H1 (cell line): ENCODE results near the gene IL18R1. TPM values are rescaled to one million over a fixed set of nuclear protein-coding genes. Genes with fewer than 3 reads are reported as not detected.

Source experiments
- CTCF ChIA-PET: fragments of 300-600 bp; sonication (Branson Sonifier 250); formaldehyde crosslinking; loops from one replicate; lab custom pipeline; 2021; ENCODE audit not compliant: partially characterized antibody; lab: Charles Lee
- POLR2A ChIA-PET: fragments of 300-600 bp; sonication (Branson Sonifier 250); formaldehyde crosslinking; loops from one replicate; lab custom pipeline; 2021; ENCODE audit warnings: inconsistent platforms; ENCODE audit not compliant: partially characterized antibody; lab: Charles Lee
- DNase-seq, 2 experiments: peaks; one replicate each; pipeline versions ENCODE4 v3.0.0 to v3.0.0-alpha.2; 2010 to 2022; ENCODE audit warnings: low spot score in 2 of 2, low read depth in 1 of 2, mixed read lengths in 1 of 2
- FAIRE-seq: peaks from 2 replicates; lab custom pipeline; 2011; peaks lifted over from hg19 to GRCh38; lab: Jason Lieb, UNC
- H2AFZ ChIP-seq: 2 replicates; pipeline ENCODE4 v1.8.1; 2012; ENCODE audit warnings: low read length, inconsistent platforms
- H2AK5ac ChIP-seq: 2 replicates; pipeline ENCODE4 v1.6.1; 2013; ENCODE audit warnings: low read depth, low read length
- H2BK120ac ChIP-seq: replicated peaks from 2 replicates; pipeline ENCODE3; 2013; ENCODE audit warnings: low read depth, low read length, inconsistent platforms
- H2BK12ac ChIP-seq: 2 replicates; pipeline ENCODE4 v1.6.1; 2013; ENCODE audit warnings: low read depth, low read length
- H2BK15ac ChIP-seq: 2 replicates; pipeline ENCODE4 v1.6.1; 2013; ENCODE audit warnings: low read length
- H2BK20ac ChIP-seq: 2 replicates; pipeline ENCODE4 v1.6.1; 2013; ENCODE audit warnings: low read length
- H2BK5ac ChIP-seq: 2 replicates; pipeline ENCODE4 v1.6.1; 2013; ENCODE audit warnings: low read depth, low read length
- H3K14ac ChIP-seq: 2 replicates; pipeline ENCODE4 v1.6.1; 2013; ENCODE audit warnings: inconsistent platforms; ENCODE audit not compliant: insufficient read length
- H3K18ac ChIP-seq: 2 replicates; pipeline ENCODE4 v1.6.1; 2013; ENCODE audit warnings: low read length; ENCODE audit errors: extremely low read depth
- H3K23ac ChIP-seq: 2 replicates; pipeline ENCODE4 v1.6.1; 2013; ENCODE audit warnings: inconsistent platforms; ENCODE audit not compliant: insufficient read length
- H3K23me2 ChIP-seq: 2 replicates; pipeline ENCODE4 v1.6.1; 2013; ENCODE audit warnings: low read depth, low read length
- H3K27ac ChIP-seq: 2 replicates; pipeline ENCODE4 v1.6.1; 2011; ENCODE audit warnings: low read depth, low read length, inconsistent platforms
- H3K27me3 ChIP-seq, 4 experiments: replicated peaks in 1 of 4; 1 replicate in 1 of 4; 2 replicates in 3 of 4; pipeline versions ENCODE4 v1.6.1 to v1.8.1; 2011 to 2013; ENCODE audit warnings: low read length in 3 of 4, mild to moderate bottlenecking in 3 of 4, inconsistent platforms in 2 of 4, mixed read lengths in 2 of 4, moderate library complexity in 1 of 4; ENCODE audit not compliant: control insufficient read depth in 3 of 4, insufficient read depth in 3 of 4; ENCODE audit errors: extremely low read depth in 1 of 4
- H3K36me3 ChIP-seq, 4 experiments: 2 replicates each; pipeline versions ENCODE4 v1.6.1 to v1.8.1; 2011 to 2013; ENCODE audit warnings: mild to moderate bottlenecking in 4 of 4, low read length in 3 of 4, moderate library complexity in 2 of 4, control low read depth in 1 of 4, inconsistent platforms in 1 of 4; ENCODE audit not compliant: insufficient read depth in 4 of 4, control insufficient read depth in 2 of 4
- H3K4ac ChIP-seq: replicated peaks from 2 replicates; pipeline ENCODE3; 2013; ENCODE audit warnings: low read length, low read depth, mixed read lengths, inconsistent platforms; ENCODE audit not compliant: insufficient read length
- H3K4me1 ChIP-seq, 4 experiments: replicated peaks in 1 of 4; 1 replicate in 1 of 4; 2 replicates in 3 of 4; pipeline versions ENCODE4 v1.6.1 to v1.8.1; 2011 to 2013; ENCODE audit warnings: low read length in 3 of 4, inconsistent platforms in 2 of 4, mixed read lengths in 1 of 4; ENCODE audit not compliant: insufficient read depth in 4 of 4, control insufficient read depth in 3 of 4
- H3K4me2 ChIP-seq, 2 experiments: 2 replicates each; pipeline versions ENCODE4 v1.6.1 to v1.8.1; 2011 to 2013; ENCODE audit warnings: low read depth in 2 of 2, low read length in 2 of 2, control low read depth in 1 of 2, inconsistent platforms in 1 of 2, mild to moderate bottlenecking in 1 of 2; ENCODE audit not compliant: insufficient read depth in 1 of 2
- H3K4me3 ChIP-seq, 4 experiments: fragments of 200-600, 300-600 bp in 1 of 4; sonication (generic), shearing (Covaris generic), sonication (Bioruptor Twin) in 1 of 4; 2 replicates each; pipeline versions ENCODE4 v1.5.1 to v1.8.1; 2011 to 2016; ENCODE audit warnings: low read length in 4 of 4, low read depth in 3 of 4, control low read depth in 2 of 4, inconsistent platforms in 2 of 4, mild to moderate bottlenecking in 2 of 4, mixed read lengths in 1 of 4, moderate library complexity in 1 of 4; ENCODE audit not compliant: insufficient read depth in 2 of 4; ENCODE audit errors: extremely low read depth in 1 of 4
- H3K56ac ChIP-seq: replicated peaks from 2 replicates; pipeline ENCODE3; 2013; ENCODE audit warnings: low read depth, mild to moderate bottlenecking, mixed read lengths, low read length, inconsistent platforms; ENCODE audit not compliant: insufficient read length
- H3K79me1 ChIP-seq: 2 replicates; pipeline ENCODE4 v1.6.1; 2013; ENCODE audit warnings: low read depth, low read length, control low read depth
- H3K79me2 ChIP-seq, 2 experiments: 2 replicates each; pipeline versions ENCODE4 v1.6.1 to v1.8.1; 2012 to 2013; ENCODE audit warnings: low read length in 2 of 2, mild to moderate bottlenecking in 2 of 2, inconsistent platforms in 1 of 2; ENCODE audit not compliant: insufficient read depth in 2 of 2, control insufficient read depth in 1 of 2
- H3K9ac ChIP-seq, 4 experiments: replicated peaks in 1 of 4; 1 replicate in 1 of 4; 2 replicates in 3 of 4; pipeline versions ENCODE4 v1.6.1 to v1.8.1; 2011 to 2013; ENCODE audit warnings: low read depth in 3 of 4, low read length in 3 of 4, control low read depth in 2 of 4, mild to moderate bottlenecking in 2 of 4, moderate library complexity in 2 of 4, inconsistent platforms in 1 of 4; ENCODE audit errors: extremely low read depth in 1 of 4
- H3K9me3 ChIP-seq, 2 experiments: 2 replicates each; pipeline versions ENCODE4 v1.6.1 to v1.8.1; 2012 to 2013; ENCODE audit warnings: mild to moderate bottlenecking in 2 of 2, moderate library complexity in 2 of 2, control low read depth in 1 of 2, inconsistent platforms in 1 of 2, low read depth in 1 of 2, low read length in 1 of 2, mixed read lengths in 1 of 2; ENCODE audit not compliant: insufficient read depth in 2 of 2
- H4K20me1 ChIP-seq, 2 experiments: replicated peaks in 1 of 2; 2 replicates each; pipeline versions ENCODE3 to v1.8.1; 2011 to 2013; ENCODE audit warnings: inconsistent platforms in 2 of 2, low read length in 2 of 2, mild to moderate bottlenecking in 1 of 2; ENCODE audit not compliant: insufficient read depth in 2 of 2, control insufficient read depth in 1 of 2
- H4K5ac ChIP-seq: 2 replicates; pipeline ENCODE4 v1.6.1; 2013; ENCODE audit warnings: low read length, low read depth, mixed read lengths, inconsistent platforms; ENCODE audit not compliant: insufficient read length
- H4K8ac ChIP-seq: 2 replicates; pipeline ENCODE4 v1.8.0; 2013; ENCODE audit warnings: mild to moderate bottlenecking, moderate library complexity, low read length, inconsistent platforms; ENCODE audit not compliant: insufficient read depth; ENCODE audit errors: extremely low read depth
- H4K91ac ChIP-seq: replicated peaks from 2 replicates; pipeline ENCODE3; 2013; ENCODE audit warnings: low read length, mixed read lengths, inconsistent platforms; ENCODE audit not compliant: insufficient read length
- ASH2L ChIP-seq: fragments of 200-600, 300-600 bp; sonication (generic); IDR thresholded peaks from one replicate; pipeline ENCODE4 v1.7.1; 2017; ENCODE audit warnings: low read length
- CBX5 ChIP-seq: fragments of 300-800, 300-1000 bp; sonication (generic); IDR thresholded peaks from 2 replicates; pipeline ENCODE4 v1.7.1; 2016; ENCODE audit warnings: antibody characterized with exemption, low read length, low read depth
- CBX8 ChIP-seq: fragments of 300-800, 300-1000 bp; sonication (generic); IDR thresholded peaks from 2 replicates; pipeline ENCODE4 v1.7.1; 2016; ENCODE audit warnings: low read depth, low read length, borderline replicate concordance
- EZH2 ChIP-seq: fragments of 200-600 bp; sonication (generic); IDR thresholded peaks from 2 replicates; pipeline ENCODE4 v1.7.1; 2012; ENCODE audit warnings: low read depth, mild to moderate bottlenecking, moderate library complexity, low read length, inconsistent platforms; ENCODE audit not compliant: severe bottlenecking
- GTF2F1 ChIP-seq: IDR thresholded peaks from 2 replicates; pipeline ENCODE4 v1.6.1; 2012; ENCODE audit warnings: low read depth, low read length, improper control_type of control experiment, borderline replicate concordance
- HDAC6 ChIP-seq: IDR thresholded peaks from one replicate; pipeline ENCODE4 v1.7.1; 2012; ENCODE audit warnings: low read depth, mild to moderate bottlenecking, inconsistent platforms, low read length, moderate library complexity
- JUN ChIP-seq: IDR thresholded peaks from 2 replicates; pipeline ENCODE4 v1.6.1; 2011; ENCODE audit warnings: low read depth, mild to moderate bottlenecking, improper control_type of control experiment, low read length
- NRF1 ChIP-seq: IDR thresholded peaks from 2 replicates; pipeline ENCODE4 v1.6.1; 2011; ENCODE audit warnings: mild to moderate bottlenecking, low read depth, low read length, improper control_type of control experiment
- POU5F1 ChIP-seq: IDR thresholded peaks from 2 replicates; pipeline ENCODE4 v1.6.1; 2011; ENCODE audit warnings: low read depth, mild to moderate bottlenecking, low read length, moderate library complexity
- RXRA ChIP-seq: IDR thresholded peaks from 2 replicates; pipeline ENCODE4 v1.6.1; 2011; ENCODE audit warnings: low read depth, mild to moderate bottlenecking, low read length, moderate library complexity; ENCODE audit not compliant: insufficient read depth
- SP4 ChIP-seq: IDR thresholded peaks from 2 replicates; pipeline ENCODE4 v1.6.1; 2012; ENCODE audit warnings: low read length, inconsistent platforms
- TBP ChIP-seq: IDR thresholded peaks from 2 replicates; pipeline ENCODE4 v1.6.1; 2011; ENCODE audit warnings: low read depth, low read length, improper control_type of control experiment
- WGBS, 2 experiments: shearing (Covaris generic) in 1 of 2; methylation state at CpG; one replicate each; pipeline versions ENCODE4 v1.1.6 to v1.1.7; 2013 to 2015; ENCODE audit warnings: low lambda C conversion rate in 2 of 2, mixed read lengths in 2 of 2, inconsistent platforms in 1 of 2, low coverage in 1 of 2, missing lambda C conversion rate in 1 of 2; ENCODE audit not compliant: insufficient replicate concordance in 2 of 2, insufficient coverage in 1 of 2, insufficient read length in 1 of 2; ENCODE audit errors: extremely low coverage in 1 of 2, missing lambda C conversion rate in 1 of 2; 5-methylcytosine and 5-hydroxymethylcytosine counted together
- polyA plus RNA-seq, 7 experiments: library from polyadenylated mRNA; depleted of rRNA in 3 of 7; stranded (reverse) in 5 of 7; unstranded in 2 of 7; fragments of >200 nt in 5 of 7; fragments of 200-250 nt in 2 of 7; gene quantifications; 1 replicate in 5 of 7; 2 replicates in 1 of 7; 4 replicates in 1 of 7; pipeline versions ENCODE4 v1.2.1 to v1.2.3, GENCODE V29; 2011 to 2013; ENCODE audit warnings: missing spikeins in 2 of 7, mixed read lengths in 2 of 7
- total RNA-seq: library from RNA; stranded (reverse); fragmentation: NEBNext Ultra II Directional; extraction: Animal tissue kit (Norgen Biotek cat#: 25700); gene quantifications from 2 replicates; pipeline ENCODE4 v1.2.1, GENCODE V29; 2021

IL18R1 gene
- total and polyA plus RNA-seq, 2 of the 8 experiments (the other 6 are each of a cell fraction or from before 2014, with no cell fraction given) = 0.54 TPM; not detected in 1

- 80% methylated on average over 5 of the region's 5 CpGs; no CpG with 5 or more reads in 1 of the 2 experiments for WGBS, 2 experiments
- Histone ChIP-seq H2BK15ac (no peak overlapping the region), H3K14ac (no peak overlapping the region), H3K4me1 (no peaks in the 10 kb centered on the region), H3K36me3 (no peaks in the 10 kb centered on the region), H3K56ac (no peak overlapping the region), H3K9me3 (peaks cover 26 to 30% of the 10 kb centered on the region in 2 experiments), H3K23me2 (no peaks in the 10 kb centered on the region), H2AFZ (no peak overlapping the region), H3K4ac (no peak overlapping the region), H4K8ac (no peak overlapping the region), H3K27me3 (peaks cover 0 to 1% (median 0%) of the 10 kb centered on the region in 4 experiments; a peak in 1 of 7 replicates), H4K20me1 (no peaks in the 10 kb centered on the region), H2AK5ac (no peak overlapping the region), H4K5ac (no peak overlapping the region), H2BK120ac (no peak overlapping the region), H3K4me3 (no peak overlapping the region), H4K91ac (no peak overlapping the region), H3K23ac (no peak overlapping the region), H3K27ac (no peak overlapping the region), H2BK5ac (no peak overlapping the region), H2BK20ac (no peak overlapping the region), H3K79me2 (no peaks in the 10 kb centered on the region), H3K79me1 (no peaks in the 10 kb centered on the region), H3K9ac (no peak overlapping the region), H2BK12ac (no peak overlapping the region), H3K18ac (no peak overlapping the region), H3K4me2 (no peak overlapping the region)
- FAIRE-seq = no peak
- no peak for TF ChIP-seq POU5F1
- no peak for TF ChIP-seq ASH2L
- TF ChIP-seq JUN = no peak
- no peak for TF ChIP-seq CBX5
- no peak for TF ChIP-seq HDAC6
- TF ChIP-seq SP4 = no peak
- no peak for TF ChIP-seq GTF2F1
- no peak for TF ChIP-seq EZH2
- no peak for TF ChIP-seq CBX8
- no peak for TF ChIP-seq RXRA
- TF ChIP-seq NRF1 = no peak
- no peak for TF ChIP-seq TBP
- DNase-seq = no peak
- ChIA-PET POLR2A (no interaction called here), CTCF (interaction anchor here (0.8 to 0.9 kb wide), 2 partner anchors 15 to 128 kb away, joined by 3 read pairs; no protein-coding TSS in a partner anchor)
These were observed 13.0 kb downstream of the IL18R1 start for GRCh38 chr2:102368461-102369109.
